Prostate gland (tissue), 2 donors: ENCODE measurements around the gene NET1. TPM values are rescaled to one million over a fixed set of nuclear protein-coding genes. Genes with fewer than 3 reads are reported as not detected.

Experiments
- DNase-seq: peaks from one replicate; pipeline ENCODE4 v3.0.0-alpha.2; 2019; ENCODE audit warnings: low spot score
- H3K27ac ChIP-seq, 2 donors: fragments of 200-600 bp; sonication (generic); 2 replicates each; pipeline ENCODE4 v1.5.1; 2017 to 2019
- H3K27me3 ChIP-seq: fragments of 200-600 bp; sonication (generic); replicated peaks from 2 replicates; pipeline ENCODE4 v1.5.1; 2019; ENCODE audit not compliant: insufficient read depth
- H3K36me3 ChIP-seq, 2 donors: fragments of 200-600 bp; sonication (generic); 1 replicate in 1 of 2; 2 replicates in 1 of 2; pipeline versions ENCODE4 v1.5.1 to v1.8.1; 2017 to 2019
- H3K4me1 ChIP-seq: fragments of 200-600 bp; sonication (generic); replicated peaks from 2 replicates; pipeline ENCODE4 v1.5.1; 2019
- H3K4me3 ChIP-seq, 2 donors: fragments of 200-600 bp; sonication (generic); 2 replicates each; pipeline ENCODE4 v1.5.1; 2017 to 2019
- H3K9me3 ChIP-seq: fragments of 200-600 bp; sonication (generic); 2 replicates; pipeline ENCODE4 v1.5.1; 2017
- POLR2A ChIP-seq: fragments of 450-650 bp; IDR thresholded peaks from one replicate; pipeline ENCODE4 v1.6.1; 2016; ENCODE audit warnings: antibody characterized with exemption, mild to moderate bottlenecking
- POLR2AphosphoS5 ChIP-seq: sonication (generic); formaldehyde crosslinking; IDR thresholded peaks from one replicate; pipeline ENCODE4 v1.6.1; 2017; ENCODE audit warnings: antibody characterized with exemption
- WGBS: methylation state at CpG from one replicate; pipeline ENCODE4 v1.1.5; 2018; 5-methylcytosine and 5-hydroxymethylcytosine counted together
- intact Hi-C: fragments of 100-400 bp; cut with DNase I; formaldehyde crosslinking; loops from one replicate; pipeline ENCODE4 v1.14.2; 2022
- total RNA-seq, 2 donors: library from RNA; depleted of rRNA; stranded (reverse); fragments of >200 nt; gene quantifications; one replicate each; pipeline ENCODE4 v1.1.0, GENCODE V29; 2016
- TF ChIP-seq, protein P1 (sequence below), 4 experiments: fragments of 200-600 bp in 2 of 4; fragments of 450-650 bp in 2 of 4; sonication (generic) in 2 of 4; IDR thresholded peaks; 1 replicate in 3 of 4; 2 replicates in 1 of 4; pipeline ENCODE4 v1.5.1; 2016 to 2019; ENCODE audit warnings: antibody characterized with exemption in 4 of 4, mild to moderate bottlenecking in 2 of 4, moderate library complexity in 2 of 4

Gene NET1
- total RNA-seq, 2 donors from 2014 or later = 55.6 to 77.6 TPM

DNA sequence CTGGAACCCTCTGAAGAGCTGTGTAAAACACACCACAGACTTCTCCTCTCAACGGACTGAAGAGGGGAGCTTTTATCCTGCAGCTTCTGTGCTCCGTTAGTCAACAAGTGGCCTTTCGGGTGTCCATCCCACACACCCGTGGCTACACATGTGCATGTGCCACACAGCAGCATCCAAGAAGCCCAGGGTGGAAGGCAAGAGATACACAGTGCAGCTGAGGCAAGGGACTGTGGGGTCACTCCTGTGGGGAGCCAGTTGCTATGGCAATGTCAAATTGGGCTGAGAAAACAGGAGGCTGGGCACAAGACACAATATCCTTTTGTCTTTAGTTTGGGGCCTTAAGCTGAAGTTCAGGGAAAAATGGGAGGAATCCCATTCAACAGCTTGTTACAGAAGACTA lies 28.7 kb downstream of the NET1 start:
- Histone ChIP-seq H3K27ac (no peak overlapping the region), H3K36me3 (no peaks in the 10 kb centered on the region), H3K4me3 (no peak overlapping the region), H3K27me3 (no peaks in the 10 kb centered on the region), H3K9me3 (no peaks in the 10 kb centered on the region), H3K4me1 (peaks cover 9% of the 10 kb centered on the region)
- intact Hi-C loops = no loop called here
- whole genome bisulfite sequencing = 88% methylated on average over 4 of the region's 4 CpGs
- DNase-seq = no peak
- TF ChIP-seq POLR2A = no peak
- TF ChIP-seq, protein P1, sequence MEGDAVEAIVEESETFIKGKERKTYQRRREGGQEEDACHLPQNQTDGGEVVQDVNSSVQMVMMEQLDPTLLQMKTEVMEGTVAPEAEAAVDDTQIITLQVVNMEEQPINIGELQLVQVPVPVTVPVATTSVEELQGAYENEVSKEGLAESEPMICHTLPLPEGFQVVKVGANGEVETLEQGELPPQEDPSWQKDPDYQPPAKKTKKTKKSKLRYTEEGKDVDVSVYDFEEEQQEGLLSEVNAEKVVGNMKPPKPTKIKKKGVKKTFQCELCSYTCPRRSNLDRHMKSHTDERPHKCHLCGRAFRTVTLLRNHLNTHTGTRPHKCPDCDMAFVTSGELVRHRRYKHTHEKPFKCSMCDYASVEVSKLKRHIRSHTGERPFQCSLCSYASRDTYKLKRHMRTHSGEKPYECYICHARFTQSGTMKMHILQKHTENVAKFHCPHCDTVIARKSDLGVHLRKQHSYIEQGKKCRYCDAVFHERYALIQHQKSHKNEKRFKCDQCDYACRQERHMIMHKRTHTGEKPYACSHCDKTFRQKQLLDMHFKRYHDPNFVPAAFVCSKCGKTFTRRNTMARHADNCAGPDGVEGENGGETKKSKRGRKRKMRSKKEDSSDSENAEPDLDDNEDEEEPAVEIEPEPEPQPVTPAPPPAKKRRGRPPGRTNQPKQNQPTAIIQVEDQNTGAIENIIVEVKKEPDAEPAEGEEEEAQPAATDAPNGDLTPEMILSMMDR (IDR thresholded peaks at IDR 0.05) = no peak
- TF ChIP-seq POLR2AphosphoS5 = no peak

DNA sequence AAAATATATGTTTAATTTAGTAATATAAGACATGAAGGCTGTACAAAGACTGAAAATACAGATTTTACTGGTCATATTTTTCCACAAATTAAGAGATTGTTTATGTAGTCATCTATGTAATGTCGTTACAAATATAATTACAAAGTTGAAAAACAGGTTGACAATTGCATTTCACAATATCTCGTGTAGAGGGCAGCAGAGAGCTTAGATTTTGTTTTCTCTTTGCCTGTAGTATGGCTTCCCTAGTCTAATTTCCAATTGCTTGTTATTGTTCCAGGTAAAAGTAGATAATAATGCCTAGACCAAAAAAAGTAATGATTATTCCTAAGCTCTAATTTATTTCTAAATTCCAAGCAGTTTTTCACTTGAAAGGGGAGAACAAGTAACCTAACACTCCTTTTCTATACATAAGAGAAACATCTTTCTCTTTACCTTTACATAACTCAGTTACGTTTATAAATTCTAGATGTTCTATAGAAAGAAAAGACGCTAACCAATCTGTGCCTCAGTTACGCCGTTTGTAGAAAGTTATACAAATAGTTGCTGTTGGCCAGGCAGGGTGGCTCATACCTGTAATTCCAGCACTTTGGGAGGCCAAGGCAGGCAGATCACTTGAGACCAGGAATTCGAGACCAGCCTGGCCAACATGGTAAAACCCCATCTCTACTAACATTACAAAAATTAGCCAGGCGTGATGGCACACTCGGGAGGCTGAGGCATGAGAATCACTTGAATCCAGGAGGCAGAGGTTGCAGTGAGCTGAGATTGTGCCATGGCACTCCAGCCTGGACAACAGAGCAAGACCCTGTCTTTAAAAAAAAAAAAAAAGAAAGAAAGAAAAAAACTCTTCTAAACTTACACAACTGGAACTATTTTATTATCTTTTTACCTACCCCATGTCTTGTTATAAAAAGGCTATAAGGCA lies 30.0 kb downstream of the NET1 start:
- Histone ChIP-seq H3K9me3 (no peaks in the 10 kb centered on the region), H3K36me3 (no peaks in the 10 kb centered on the region), H3K27me3 (no peaks in the 10 kb centered on the region), H3K27ac (no peak overlapping the region), H3K4me1 (peaks cover 10% of the 10 kb centered on the region), H3K4me3 (no peak overlapping the region)
- DNase-seq = peak; percentile 57
- TF ChIP-seq POLR2A (no peak), POLR2AphosphoS5 (peak; percentile 65)
- TF ChIP-seq, protein P1 (IDR thresholded peaks at IDR 0.05) = peak; percentile 71 to 95 (median 83)
- intact Hi-C loops = loop anchor here (1.0 kb wide), 1 partner anchor 181 kb away; no protein-coding TSS in a partner anchor
- WGBS = 64% methylated on average over 9 of the region's 9 CpGs

DNA sequence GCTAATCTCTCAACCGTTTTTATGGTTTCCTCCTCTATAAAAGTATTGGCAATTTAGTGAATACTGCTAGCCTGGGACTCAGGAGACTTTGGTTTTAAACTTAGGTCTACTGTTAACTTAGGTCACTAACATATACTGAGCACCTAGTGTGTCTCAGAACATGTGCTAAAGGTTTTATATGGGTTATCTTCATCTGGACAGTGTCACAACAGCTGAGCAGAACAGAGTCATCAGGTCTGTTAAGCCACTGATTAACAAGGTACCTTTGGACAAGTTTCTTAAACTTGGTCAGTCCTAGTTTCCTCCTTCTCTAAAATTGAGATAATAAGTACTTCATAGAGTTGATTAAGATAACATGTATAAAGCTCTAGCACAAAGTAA lies 30.6 kb downstream of the NET1 start:
- H3K9me3 ChIP-seq = no peaks in the 10 kb centered on the region
- intact Hi-C loops = loop anchor here (1.0 kb wide), 1 partner anchor 180 kb away; no protein-coding TSS in a partner anchor
- TF ChIP-seq POLR2A (no peak), POLR2AphosphoS5 (no peak)
- TF ChIP-seq, protein P1 (IDR thresholded peaks at IDR 0.05) = no peak
- DNase-seq = no peak
- WGBS = 64% methylated on average over 1 of the region's 1 CpG
- no peak overlapping the region for H3K4me3 ChIP-seq
- no peaks in the 10 kb centered on the region for H3K36me3 ChIP-seq
- no peaks in the 10 kb centered on the region for H3K27me3 ChIP-seq
- no peak overlapping the region for H3K27ac ChIP-seq
- peaks cover 10% of the 10 kb centered on the region for H3K4me1 ChIP-seq

DNA sequence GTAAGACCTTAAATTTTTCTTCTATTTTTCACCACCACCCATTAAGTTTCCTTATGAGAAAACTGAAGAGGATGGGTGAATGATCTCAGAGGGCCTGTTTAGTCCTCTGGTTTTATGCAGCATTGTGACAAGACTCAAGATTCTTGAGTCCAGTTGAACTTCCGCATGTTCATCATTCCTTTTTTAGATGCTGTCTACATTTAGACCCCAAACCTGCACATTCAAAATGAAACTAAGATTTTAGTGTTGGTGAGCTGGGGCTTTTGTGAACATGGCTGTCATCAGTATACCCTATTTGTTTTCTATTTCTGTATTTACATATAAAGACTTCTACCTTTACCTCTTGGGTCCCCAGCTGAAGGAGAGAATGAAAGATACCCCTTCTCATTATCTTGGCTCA lies 31.1 kb downstream of the NET1 start:
- no peaks in the 10 kb centered on the region for H3K27me3 ChIP-seq
- WGBS = 95% methylated on average over 1 of the region's 1 CpG
- no peak for DNase-seq
- no peaks in the 10 kb centered on the region for H3K36me3 ChIP-seq
- TF ChIP-seq POLR2A (no peak), POLR2AphosphoS5 (no peak)
- TF ChIP-seq, protein P1 (IDR thresholded peaks at IDR 0.05) = no peak
- peaks cover 10% of the 10 kb centered on the region for H3K4me1 ChIP-seq
- no peaks in the 10 kb centered on the region for H3K9me3 ChIP-seq
- intact Hi-C loops = no loop called here
- H3K4me3 ChIP-seq = no peak overlapping the region
- no peak overlapping the region for H3K27ac ChIP-seq
